ENCODE measurements around the gene ACTBL2.
"Not testable (repeated sequence)": the region's sequence is repeated elsewhere in the genome, so short reads cannot be mapped to it uniquely, and the experiment has no call there.

The ACTBL2 gene

GRCh38 chr5:57482671-57483106, at the start of gene ACTBL2:
TSS of gene ACTBL2 (minus strand) at chr5:57482811. CDS start at chr5:57482707, 104 bp downstream.
- DNase-seq (ENCODE audit: low spot score) = peak; percentile 14

GRCh38 chr5:57531333-57531732, 48.7 kb upstream of the ACTBL2 start:
- DNase-seq (ENCODE audit: low spot score) = no peak

GRCh38 chr5:57529864-57530263, 47.3 kb upstream of the ACTBL2 start:
- no peak for DNase-seq (ENCODE audit: low spot score)

GRCh38 chr5:57527870-57528269, 45.3 kb upstream of the ACTBL2 start:
- no peak for DNase-seq (ENCODE audit: low spot score)

GRCh38 chr5:57524348-57525060, 41.9 kb upstream of the ACTBL2 start:
- DNase-seq (ENCODE audit: low spot score) = no peak

GRCh38 chr5:57522477-57522876, 39.9 kb upstream of the ACTBL2 start:
- DNase-seq (ENCODE audit: low spot score) = not testable (repeated sequence)

- DNase-seq (ENCODE audit: low spot score) = not testable (repeated sequence)
Observed at GRCh38 chr5:57518415-57518814, 35.8 kb upstream of the ACTBL2 start.

GRCh38 chr5:57517250-57517649, 34.6 kb upstream of the ACTBL2 start:
- no peak for DNase-seq (ENCODE audit: low spot score)

- no peak for DNase-seq (ENCODE audit: low spot score)
Observed at GRCh38 chr5:57513785-57514184, 31.2 kb upstream of the ACTBL2 start.

GRCh38 chr5:57511321-57511720, 28.7 kb upstream of the ACTBL2 start:
- DNase-seq (ENCODE audit: low spot score) = no peak

- no peak for DNase-seq (ENCODE audit: low spot score)
Observed at GRCh38 chr5:57509501-57510260, 27.1 kb upstream of the ACTBL2 start.

GRCh38 chr5:57508211-57508610, 25.6 kb upstream of the ACTBL2 start:
- no peak for DNase-seq (ENCODE audit: low spot score)

- no peak for DNase-seq (ENCODE audit: low spot score)
Observed at GRCh38 chr5:57505272-57506200, 22.9 kb upstream of the ACTBL2 start.

GRCh38 chr5:57504357-57504756, 21.7 kb upstream of the ACTBL2 start:
- no peak for DNase-seq (ENCODE audit: low spot score)

- DNase-seq (ENCODE audit: low spot score) = no peak
Observed at GRCh38 chr5:57503433-57503832, 20.8 kb upstream of the ACTBL2 start.

- no peak for DNase-seq (ENCODE audit: low spot score)
Observed at GRCh38 chr5:57501414-57502201, 19.0 kb upstream of the ACTBL2 start.

GRCh38 chr5:57499262-57500050, 16.8 kb upstream of the ACTBL2 start:
- DNase-seq (ENCODE audit: low spot score) = peak; percentile 40

GRCh38 chr5:57497733-57498132, 15.1 kb upstream of the ACTBL2 start:
- no peak for DNase-seq (ENCODE audit: low spot score)

- no peak for DNase-seq (ENCODE audit: low spot score)
Observed at GRCh38 chr5:57495285-57496086, 12.9 kb upstream of the ACTBL2 start.
